Measurements from ENCODE around the gene RPS6KA5. TPM values are rescaled to one million over a fixed set of nuclear protein-coding genes. Genes with fewer than 3 reads are reported as not detected.
"Not testable (repeated sequence)": the region's sequence is repeated elsewhere in the genome, so short reads cannot be mapped to it uniquely, and the experiment has no call there.

Gene RPS6KA5
- 10 to 100 TPM; 17.7 to 19.9 TPM for total RNA-seq
- 21.3 TPM for polyA plus RNA-seq

DNA sequence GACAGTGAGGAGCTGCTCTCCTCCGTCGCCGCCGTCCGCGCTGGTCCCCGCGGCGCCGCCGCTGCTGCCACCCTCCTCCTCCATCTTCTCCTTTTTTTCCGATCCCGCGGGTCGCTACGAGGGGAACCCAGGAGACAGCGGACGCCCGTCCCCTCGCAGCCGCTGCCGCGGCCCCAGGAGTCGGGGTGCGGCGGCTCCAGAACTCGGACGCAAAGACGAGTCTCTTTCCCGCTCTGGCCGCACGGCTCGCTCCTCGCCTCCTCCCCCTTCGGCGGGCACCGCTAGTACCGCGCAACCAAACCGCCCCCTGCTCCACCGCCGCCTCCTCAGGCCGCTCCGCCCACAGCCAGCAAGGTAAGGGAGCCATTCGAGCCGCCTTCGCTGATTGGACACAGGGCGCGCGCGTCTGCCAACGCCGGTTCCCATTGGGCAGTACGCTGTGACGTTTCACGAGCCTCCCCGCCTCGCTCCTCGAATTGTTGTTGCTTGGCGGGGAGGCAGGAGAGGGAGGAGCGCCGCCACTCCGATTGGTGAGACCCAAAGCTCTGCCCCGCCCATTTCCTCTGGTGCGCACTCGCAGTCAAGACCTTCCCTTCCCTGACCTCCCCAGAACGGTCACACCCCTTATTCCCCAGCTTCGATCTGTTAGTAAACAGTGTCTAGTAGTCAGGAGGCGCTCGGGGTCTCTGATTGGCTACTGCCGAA is at the start of gene RPS6KA5:
Gene RPS6KA5, minus strand, starts transcription at position 291 of the 705 bp plus-strand sequence. Its CDS starts 207 bp downstream, at position 84.
- peak within 1 kb of the TSS; percentile 94 for H3K27ac ChIP-seq (ENCODE audit: low read depth, low read length)
- no peaks in the 10 kb centered on the region for H3K36me3 ChIP-seq (ENCODE audit: insufficient read depth, low read length)
- peaks cover 0 to 2% (median 0%) of the 10 kb centered on the region in 5 donors for H3K9me3 Mint-ChIP-seq
- H3K9me3 ChIP-seq (ENCODE audit: low read length), result no peaks in the 10 kb centered on the region
- peak; percentile 99 to 100 (median 100) for DNase-seq
- ChIA-PET CTCF (interaction anchor here (0.8 to 3.1 kb wide), 8 partner anchors 9 to 226 kb away, joined by 3 to 22 read pairs (median 4); partner anchors contain the start of gene DGLUCY), POLR2A (interaction anchor here (0.5 to 3.7 kb wide), 16 partner anchors 9 to 678 kb away, joined by 3 to 42 read pairs (median 4); partner anchors contain the start of genes CALM1, DGLUCY, GPR68 and PPP4R3A)
- no peaks in the 10 kb centered on the region for H3K27me3 Mint-ChIP-seq
- peaks cover 57 to 66% (median 65%) of the 10 kb centered on the region in 3 donors for H3K4me1 Mint-ChIP-seq
- peak within 1 kb of the TSS; percentile 78 to 93 (median 85) for H3K4me3 Mint-ChIP-seq
- H3K27me3 ChIP-seq (ENCODE audit: insufficient read depth, low read length, poor library complexity, severe bottlenecking), result no peaks in the 10 kb centered on the region
- H3K4me3 ChIP-seq (ENCODE audit: low read length), result peak within 1 kb of the TSS; percentile 79
- peaks cover 0 to 8% (median 6%) of the 10 kb centered on the region in 3 donors for H3K36me3 Mint-ChIP-seq
- H3K27ac Mint-ChIP-seq, result peak within 1 kb of the TSS in 6 of 8 donors; percentile 47 to 89 (median 60)
- H3K4me1 ChIP-seq (ENCODE audit: insufficient read depth, low read length), result peaks cover 49% of the 10 kb centered on the region

DNA sequence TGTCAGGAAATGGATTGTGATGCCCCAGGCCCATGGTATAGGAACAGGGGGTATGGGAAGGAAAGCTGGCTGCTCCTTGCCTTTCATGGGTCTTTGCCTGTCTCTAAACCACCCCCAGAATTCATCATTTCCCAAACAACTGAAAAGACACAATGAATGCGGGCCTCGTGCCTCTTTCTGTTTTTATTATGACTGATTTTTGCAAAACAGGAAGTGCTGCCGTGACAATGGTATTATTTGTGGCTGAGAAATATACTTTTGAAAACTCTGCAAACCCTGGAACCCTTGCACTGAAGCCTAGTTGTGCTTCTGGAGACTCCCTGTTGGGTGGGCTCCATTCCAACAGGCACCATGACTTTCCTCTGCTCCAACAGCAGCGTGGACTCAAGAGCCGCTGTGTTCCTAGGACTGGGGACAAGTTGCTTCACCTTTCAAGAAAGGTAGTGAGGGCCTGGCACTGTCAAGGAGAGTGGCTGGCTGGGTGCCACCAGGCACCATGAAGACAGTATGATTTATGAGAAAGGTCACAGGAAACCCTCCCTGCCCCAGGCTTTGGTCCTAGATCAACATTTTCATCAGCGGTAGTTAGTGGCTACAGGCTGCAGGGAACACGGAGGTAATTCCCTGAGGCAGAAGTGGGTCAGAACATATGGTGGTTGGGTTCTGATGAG is 48.6 kb upstream of the RPS6KA5 start:
- Mint-ChIP-seq H3K27me3 (no peaks in the 10 kb centered on the region), H3K27ac (peak overlapping the region; percentile 80 to 96 (median 92)), H3K4me3 (peak overlapping the region; percentile 48 to 72 (median 66)), H3K9me3 (no peaks in the 10 kb centered on the region), H3K4me1 (peaks cover 39 to 50% (median 46%) of the 10 kb centered on the region in 3 donors), H3K36me3 (peaks cover 0 to 2% (median 0%) of the 10 kb centered on the region in 3 donors)
- Histone ChIP-seq H3K36me3 (ENCODE audit: insufficient read depth, low read length) (no peaks in the 10 kb centered on the region), H3K27me3 (ENCODE audit: insufficient read depth, low read length, poor library complexity, severe bottlenecking) (no peaks in the 10 kb centered on the region), H3K27ac (ENCODE audit: low read depth, low read length) (peak overlapping the region; percentile 32), H3K4me1 (ENCODE audit: insufficient read depth, low read length) (peaks cover 33% of the 10 kb centered on the region), H3K9me3 (ENCODE audit: low read length) (no peaks in the 10 kb centered on the region), H3K4me3 (ENCODE audit: low read length) (peak overlapping the region; percentile 7)
- POLR2A ChIA-PET, result no interaction called here
- CTCF ChIA-PET, result no interaction called here
- peak in 2 of 5 donors; percentile 35 to 64 for DNase-seq

DNA sequence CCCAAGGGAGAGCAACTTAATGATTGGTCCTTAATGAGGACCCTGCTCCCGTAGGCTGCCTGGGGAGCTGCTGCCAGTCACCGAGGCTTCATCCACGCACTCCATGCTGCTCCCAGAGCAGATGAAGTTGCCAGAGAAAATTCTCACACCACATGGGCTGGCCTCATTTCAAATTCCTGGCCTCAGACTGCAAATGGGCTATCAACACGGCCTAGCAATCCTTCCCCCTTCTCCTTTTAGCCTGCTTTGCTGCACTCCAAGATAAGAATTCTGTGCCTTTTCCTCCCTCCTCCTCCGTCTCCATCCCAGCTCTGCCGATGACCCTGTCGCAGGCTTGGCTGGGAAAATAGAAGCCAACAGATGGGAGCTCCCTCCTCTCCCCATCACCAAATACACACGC is 42.7 kb upstream of the RPS6KA5 start:
- Histone ChIP-seq H3K4me1 (ENCODE audit: insufficient read depth, low read length) (peaks cover under 1% of the 10 kb centered on the region), H3K27me3 (ENCODE audit: insufficient read depth, low read length, poor library complexity, severe bottlenecking) (no peaks in the 10 kb centered on the region), H3K27ac (ENCODE audit: low read depth, low read length) (no peak overlapping the region), H3K36me3 (ENCODE audit: insufficient read depth, low read length) (no peaks in the 10 kb centered on the region), H3K4me3 (ENCODE audit: low read length) (no peak overlapping the region), H3K9me3 (ENCODE audit: low read length) (no peaks in the 10 kb centered on the region)
- POLR2A ChIA-PET, result no interaction called here
- CTCF ChIA-PET, result no interaction called here
- Mint-ChIP-seq H3K27ac (peak overlapping the region in 1 of 8 donors; percentile 44), H3K4me3 (no peak overlapping the region), H3K36me3 (peaks cover 0 to 1% (median 0%) of the 10 kb centered on the region in 3 donors), H3K27me3 (no peaks in the 10 kb centered on the region), H3K9me3 (no peaks in the 10 kb centered on the region), H3K4me1 (peaks cover 9 to 17% (median 12%) of the 10 kb centered on the region in 3 donors)
- DNase-seq, result no peak

DNA sequence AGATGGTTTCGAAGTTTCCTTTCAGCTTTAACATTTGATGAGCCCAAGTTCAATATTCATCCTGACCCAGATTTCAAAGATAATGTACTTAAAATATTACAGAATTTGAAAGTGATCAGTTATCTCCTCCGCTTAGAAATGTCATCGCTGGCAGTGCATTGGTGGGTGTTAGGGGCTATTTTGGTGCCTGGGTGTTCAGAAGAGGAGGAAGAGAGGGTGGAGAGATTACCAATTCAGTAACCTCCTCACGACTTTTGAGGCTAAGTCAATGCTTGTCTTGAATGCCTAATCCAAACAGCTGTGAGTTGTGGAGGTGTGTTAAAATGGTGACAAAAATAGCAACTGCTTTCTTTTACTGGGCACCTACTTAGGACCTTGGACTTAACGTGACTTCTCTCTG is 39.7 kb upstream of the RPS6KA5 start:
- Mint-ChIP-seq H3K27me3 (peaks cover 0 to 2% of the 10 kb centered on the region in 2 donors), H3K36me3 (peaks cover 0 to 1% (median 0%) of the 10 kb centered on the region in 3 donors), H3K4me1 (peaks cover 3 to 9% (median 4%) of the 10 kb centered on the region in 3 donors), H3K27ac (peak overlapping the region in 4 of 8 donors; percentile 20 to 78 (median 32)), H3K4me3 (no peak overlapping the region), H3K9me3 (no peaks in the 10 kb centered on the region)
- Histone ChIP-seq H3K27ac (ENCODE audit: low read depth, low read length) (no peak overlapping the region), H3K36me3 (ENCODE audit: insufficient read depth, low read length) (no peaks in the 10 kb centered on the region), H3K4me1 (ENCODE audit: insufficient read depth, low read length) (no peaks in the 10 kb centered on the region), H3K9me3 (ENCODE audit: low read length) (no peaks in the 10 kb centered on the region), H3K27me3 (ENCODE audit: insufficient read depth, low read length, poor library complexity, severe bottlenecking) (no peaks in the 10 kb centered on the region), H3K4me3 (ENCODE audit: low read length) (no peak overlapping the region)
- ChIA-PET CTCF (interaction anchor here (1.4 to 1.8 kb wide), 3 partner anchors 18 to 22 kb away, joined by 3 to 4 read pairs (median 4); no protein-coding TSS in a partner anchor), POLR2A (no interaction called here)
- no peak for DNase-seq

DNA sequence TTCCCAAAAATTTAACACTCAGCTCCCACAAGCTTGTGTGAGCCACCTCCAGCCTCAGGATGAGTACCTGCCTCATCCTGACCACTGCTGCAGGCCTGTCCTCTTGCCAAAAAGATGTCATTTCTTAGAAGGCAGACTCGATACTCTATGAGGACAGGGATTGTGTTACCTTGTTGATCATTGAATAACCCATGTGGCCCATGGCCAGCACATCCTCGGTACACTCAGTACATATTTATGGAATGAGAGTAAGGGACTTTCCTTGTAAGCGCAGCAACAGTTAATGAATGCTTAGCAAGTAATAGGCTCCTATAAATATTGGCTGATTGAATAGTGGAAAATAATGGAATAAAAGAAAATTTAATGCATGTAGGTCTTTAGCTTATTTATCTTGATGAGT is 38.1 kb upstream of the RPS6KA5 start:
- Mint-ChIP-seq H3K9me3 (no peaks in the 10 kb centered on the region), H3K27me3 (peaks cover 0 to 2% of the 10 kb centered on the region in 2 donors), H3K27ac (peak overlapping the region in 1 of 8 donors; percentile 82), H3K36me3 (peaks cover 0 to under 1% (median 0%) of the 10 kb centered on the region in 3 donors), H3K4me1 (peaks cover 3 to 9% (median 4%) of the 10 kb centered on the region in 3 donors), H3K4me3 (no peak overlapping the region)
- ChIA-PET POLR2A (interaction anchor here (1.0 kb wide), 1 partner anchor 38 kb away, joined by 3 read pairs; the partner anchor contains the start of gene RPS6KA5), CTCF (interaction anchor here (0.6 to 1.8 kb wide), 3 partner anchors 16 to 101 kb away, joined by 3 to 6 read pairs (median 3); no protein-coding TSS in a partner anchor)
- H3K9me3 ChIP-seq (ENCODE audit: low read length), result no peaks in the 10 kb centered on the region
- no peak overlapping the region for H3K27ac ChIP-seq (ENCODE audit: low read depth, low read length)
- H3K4me3 ChIP-seq (ENCODE audit: low read length), result no peak overlapping the region
- DNase-seq, result no peak
- no peaks in the 10 kb centered on the region for H3K4me1 ChIP-seq (ENCODE audit: insufficient read depth, low read length)
- no peaks in the 10 kb centered on the region for H3K27me3 ChIP-seq (ENCODE audit: insufficient read depth, low read length, poor library complexity, severe bottlenecking)
- H3K36me3 ChIP-seq (ENCODE audit: insufficient read depth, low read length), result no peaks in the 10 kb centered on the region

DNA sequence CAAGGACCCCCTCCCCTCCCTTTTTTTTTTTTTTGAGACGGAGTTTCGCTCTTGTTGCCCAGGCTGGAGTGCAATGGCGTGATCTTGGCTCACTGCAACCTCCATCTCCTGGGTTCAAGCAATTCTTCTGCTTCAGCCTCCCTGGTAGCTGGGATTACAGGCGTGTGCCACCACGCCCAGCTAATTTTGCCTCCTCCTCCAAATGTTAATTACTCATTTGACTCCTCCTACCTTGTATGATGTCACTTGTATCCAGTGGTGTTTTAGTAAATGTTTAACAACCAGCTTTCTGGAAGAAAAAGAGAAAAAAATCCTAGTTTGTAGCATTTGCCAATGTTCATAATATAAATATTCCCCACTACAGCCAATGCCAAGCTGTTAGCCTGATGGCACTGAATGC is 37.2 kb upstream of the RPS6KA5 start:
- not testable (repeated sequence) for H3K4me1 ChIP-seq (ENCODE audit: insufficient read depth, low read length); H3K9me3 Mint-ChIP-seq; H3K9me3 ChIP-seq (ENCODE audit: low read length); H3K4me3 ChIP-seq (ENCODE audit: low read length); H3K27me3 Mint-ChIP-seq; H3K4me1 Mint-ChIP-seq; H3K4me3 Mint-ChIP-seq; H3K36me3 Mint-ChIP-seq; DNase-seq; H3K27ac Mint-ChIP-seq; H3K27ac ChIP-seq (ENCODE audit: low read depth, low read length); H3K36me3 ChIP-seq (ENCODE audit: insufficient read depth, low read length); H3K27me3 ChIP-seq (ENCODE audit: insufficient read depth, low read length, poor library complexity, severe bottlenecking)
- CTCF ChIA-PET, result interaction anchor here (1.8 kb wide), 1 partner anchor 15 kb away, joined by 6 read pairs; no protein-coding TSS in a partner anchor
- POLR2A ChIA-PET, result interaction anchor here (0.7 kb wide), 1 partner anchor 167 kb away, joined by 12 read pairs; no protein-coding TSS in a partner anchor

DNA sequence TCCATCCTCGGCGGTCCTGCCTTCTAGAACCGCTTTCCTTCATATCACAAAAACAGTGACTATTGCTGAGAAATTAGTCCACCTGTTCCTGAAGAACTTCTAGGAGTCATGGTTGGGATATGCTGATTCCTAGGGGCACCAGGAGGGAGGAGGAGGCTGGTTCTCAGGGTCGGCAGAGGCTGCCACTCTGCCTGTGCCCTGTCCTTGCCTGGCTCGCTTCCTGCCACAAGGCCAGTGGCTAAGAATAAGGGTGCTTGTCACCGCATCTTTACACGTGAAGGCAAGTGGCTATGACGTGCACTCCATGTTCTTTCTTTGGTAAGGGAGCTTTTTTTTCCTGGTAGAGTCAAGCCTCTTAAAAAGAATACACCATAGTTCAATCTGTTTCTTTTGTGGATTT is 34.7 kb upstream of the RPS6KA5 start:
- Histone ChIP-seq H3K27ac (ENCODE audit: low read depth, low read length) (no peak overlapping the region), H3K9me3 (ENCODE audit: low read length) (no peaks in the 10 kb centered on the region), H3K27me3 (ENCODE audit: insufficient read depth, low read length, poor library complexity, severe bottlenecking) (no peaks in the 10 kb centered on the region), H3K4me3 (ENCODE audit: low read length) (no peak overlapping the region), H3K4me1 (ENCODE audit: insufficient read depth, low read length) (no peaks in the 10 kb centered on the region), H3K36me3 (ENCODE audit: insufficient read depth, low read length) (no peaks in the 10 kb centered on the region)
- CTCF ChIA-PET, result interaction anchor here (1.1 kb wide), 1 partner anchor 56 kb away, joined by 3 read pairs; no protein-coding TSS in a partner anchor
- no peak overlapping the region for H3K4me3 Mint-ChIP-seq
- H3K27me3 Mint-ChIP-seq, result peaks cover 0 to 5% of the 10 kb centered on the region in 2 donors
- no peak for DNase-seq
- H3K27ac Mint-ChIP-seq, result no peak overlapping the region
- H3K36me3 Mint-ChIP-seq, result no peaks in the 10 kb centered on the region
- POLR2A ChIA-PET, result interaction anchor here (0.6 kb wide), 1 partner anchor 17 kb away, joined by 3 read pairs; no protein-coding TSS in a partner anchor
- H3K9me3 Mint-ChIP-seq, result no peaks in the 10 kb centered on the region
- H3K4me1 Mint-ChIP-seq, result peaks cover 2 to 7% (median 3%) of the 10 kb centered on the region in 3 donors
